Colonic mucosa (tissue), 4 donors: Measurements from ENCODE around the gene RFTN1. TPM values are rescaled to one million over a fixed set of nuclear protein-coding genes. Genes with fewer than 3 reads are reported as not detected.

ENCODE experiments used
- DNase-seq: peaks from one replicate; pipeline ENCODE4 v3.0.0-alpha.2; 2020
- H3K27ac ChIP-seq: fragments of 200-600 bp; one replicate; pipeline ENCODE4 v1.8.0; 2021
- H3K27me3 ChIP-seq: fragments of 200-600 bp; one replicate; pipeline ENCODE4 v1.8.0; 2021
- H3K36me3 ChIP-seq: fragments of 200-600 bp; one replicate; pipeline ENCODE4 v1.8.0; 2021
- H3K4me1 ChIP-seq: fragments of 200-600 bp; one replicate; pipeline ENCODE4 v1.8.0; 2021; ENCODE audit warnings: mild to moderate bottlenecking
- H3K4me3 ChIP-seq: fragments of 200-600 bp; one replicate; pipeline ENCODE4 v1.8.0; 2021
- H3K9ac ChIP-seq, 2 donors: one replicate each; pipeline ENCODE4 v1.7.0; 2013; ENCODE audit warnings: control low read depth in 2 of 2, low read depth in 2 of 2, low read length in 2 of 2
- H3K9me3 ChIP-seq: fragments of 200-600 bp; one replicate; pipeline ENCODE4 v1.8.0; 2021
- intact Hi-C: fragments of 100-400 bp; cut with DNase I; formaldehyde crosslinking; loops from one replicate; pipeline ENCODE4 v1.14.1; 2022
- total RNA-seq, 2 donors: library from RNA; stranded (reverse); fragmentation: NEBNext Ultra II Directional in 1 of 2; extraction: Animal tissue kit (Norgen Biotek cat#: 25700) in 1 of 2; gene quantifications; one replicate each; pipeline ENCODE4 v1.2.1, GENCODE V29; 2021
- TF ChIP-seq, protein P1 (sequence below): fragments of 200-600 bp; IDR thresholded peaks from one replicate; pipeline ENCODE4 v1.8.0; 2022; ENCODE audit warnings: antibody characterized with exemption, mild to moderate bottlenecking
- donor health status: healthy.
- donor health status: DM: no; HTN: no; CAD: no.
- donor health status: DM: no; HTN: no; CAD: no.

RFTN1 gene
- total RNA-seq, 2 donors from 2014 or later: 4.0 to 10.2 TPM

GRCh38 chr3:16508243-16508578 lies 5.3 kb downstream of the RFTN1 start:
- H3K27ac ChIP-seq: no peak overlapping the region
- H3K9me3 ChIP-seq: no peaks in the 10 kb centered on the region
- peaks cover 2% of the 10 kb centered on the region for H3K27me3 ChIP-seq
- intact Hi-C loops: no loop called here
- no peak overlapping the region for H3K9ac ChIP-seq
- DNase-seq: no peak
- no peaks in the 10 kb centered on the region for H3K4me1 ChIP-seq
- no peak overlapping the region for H3K4me3 ChIP-seq
- no peaks in the 10 kb centered on the region for H3K36me3 ChIP-seq
- TF ChIP-seq, protein P1, sequence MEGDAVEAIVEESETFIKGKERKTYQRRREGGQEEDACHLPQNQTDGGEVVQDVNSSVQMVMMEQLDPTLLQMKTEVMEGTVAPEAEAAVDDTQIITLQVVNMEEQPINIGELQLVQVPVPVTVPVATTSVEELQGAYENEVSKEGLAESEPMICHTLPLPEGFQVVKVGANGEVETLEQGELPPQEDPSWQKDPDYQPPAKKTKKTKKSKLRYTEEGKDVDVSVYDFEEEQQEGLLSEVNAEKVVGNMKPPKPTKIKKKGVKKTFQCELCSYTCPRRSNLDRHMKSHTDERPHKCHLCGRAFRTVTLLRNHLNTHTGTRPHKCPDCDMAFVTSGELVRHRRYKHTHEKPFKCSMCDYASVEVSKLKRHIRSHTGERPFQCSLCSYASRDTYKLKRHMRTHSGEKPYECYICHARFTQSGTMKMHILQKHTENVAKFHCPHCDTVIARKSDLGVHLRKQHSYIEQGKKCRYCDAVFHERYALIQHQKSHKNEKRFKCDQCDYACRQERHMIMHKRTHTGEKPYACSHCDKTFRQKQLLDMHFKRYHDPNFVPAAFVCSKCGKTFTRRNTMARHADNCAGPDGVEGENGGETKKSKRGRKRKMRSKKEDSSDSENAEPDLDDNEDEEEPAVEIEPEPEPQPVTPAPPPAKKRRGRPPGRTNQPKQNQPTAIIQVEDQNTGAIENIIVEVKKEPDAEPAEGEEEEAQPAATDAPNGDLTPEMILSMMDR: no peak

- H3K4me3 ChIP-seq: no peak overlapping the region
- H3K27me3 ChIP-seq: no peaks in the 10 kb centered on the region
- intact Hi-C loops: no loop called here
- no peak for DNase-seq
- no peaks in the 10 kb centered on the region for H3K9me3 ChIP-seq
- TF ChIP-seq, protein P1: no peak
- no peak overlapping the region for H3K9ac ChIP-seq
- no peak overlapping the region for H3K27ac ChIP-seq
- no peaks in the 10 kb centered on the region for H3K36me3 ChIP-seq
- H3K4me1 ChIP-seq: no peaks in the 10 kb centered on the region
Measured at GRCh38 chr3:16507578-16508242, 5.8 kb downstream of the RFTN1 start.

DNA sequence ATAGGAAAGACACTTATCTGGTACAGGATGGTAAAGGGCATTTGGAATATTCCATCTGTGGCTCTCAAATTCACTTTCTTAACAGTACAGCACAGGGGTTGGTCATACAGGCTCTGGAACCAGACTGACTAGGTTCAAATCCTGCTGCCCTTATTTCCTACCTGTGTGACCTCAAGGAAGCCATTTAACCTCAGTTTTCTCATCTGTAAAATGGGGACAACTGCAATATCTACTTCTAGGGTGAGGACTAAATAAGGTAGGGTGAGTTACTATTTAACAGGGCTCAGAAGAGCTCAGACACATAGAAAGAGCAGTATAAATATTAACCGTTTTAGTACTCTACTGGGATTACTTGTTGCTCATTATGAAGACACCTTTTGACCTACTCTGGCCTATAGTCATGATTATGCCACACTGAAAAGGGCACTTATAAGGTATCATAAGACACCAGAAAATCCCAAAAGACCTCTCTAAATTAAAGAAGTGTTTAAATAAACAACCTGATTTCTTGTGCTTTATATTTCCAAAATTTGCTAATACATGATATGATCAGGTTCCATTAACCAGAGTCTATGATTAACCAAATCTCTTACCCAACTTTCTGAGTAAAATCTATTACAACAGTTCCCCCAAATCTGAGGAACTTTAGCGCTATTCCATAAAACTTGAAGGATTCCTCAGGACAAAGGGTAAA lies 6.5 kb downstream of the RFTN1 start:
- Histone ChIP-seq H3K4me1 (no peaks in the 10 kb centered on the region), H3K27me3 (no peaks in the 10 kb centered on the region), H3K4me3 (no peak overlapping the region), H3K9me3 (no peaks in the 10 kb centered on the region), H3K36me3 (no peaks in the 10 kb centered on the region), H3K27ac (no peak overlapping the region), H3K9ac (no peak overlapping the region)
- no peak for DNase-seq
- intact Hi-C loops: no loop called here
- TF ChIP-seq, protein P1: no peak

DNA sequence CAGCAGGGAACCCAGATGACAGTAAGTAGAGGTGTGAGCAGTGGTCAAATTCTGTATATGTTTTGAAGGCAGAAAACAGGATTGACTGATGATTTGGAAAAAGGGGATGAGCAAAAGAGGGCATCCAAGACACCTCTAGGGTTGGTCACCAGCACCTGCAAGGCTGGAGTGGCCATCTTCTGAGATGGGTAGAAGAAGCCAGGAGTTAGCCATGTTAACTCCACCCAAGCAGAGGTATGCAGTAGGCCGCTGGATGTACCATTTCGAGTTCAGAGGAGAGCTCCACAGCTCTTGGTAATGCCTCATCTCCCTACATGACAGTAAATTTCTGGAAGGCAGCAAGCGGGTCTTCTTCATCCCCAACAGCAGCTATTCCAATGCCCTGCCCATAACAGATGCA lies 7.0 kb downstream of the RFTN1 start:
- Histone ChIP-seq H3K27ac (no peak overlapping the region), H3K4me1 (no peaks in the 10 kb centered on the region), H3K9me3 (no peaks in the 10 kb centered on the region), H3K36me3 (no peaks in the 10 kb centered on the region), H3K4me3 (no peak overlapping the region), H3K27me3 (no peaks in the 10 kb centered on the region), H3K9ac (no peak overlapping the region)
- intact Hi-C loops: no loop called here
- TF ChIP-seq, protein P1: no peak
- no peak for DNase-seq

- DNase-seq: no peak
- Histone ChIP-seq H3K36me3 (no peaks in the 10 kb centered on the region), H3K27ac (no peak overlapping the region), H3K27me3 (no peaks in the 10 kb centered on the region), H3K4me1 (no peaks in the 10 kb centered on the region), H3K4me3 (no peak overlapping the region), H3K9ac (no peak overlapping the region), H3K9me3 (no peaks in the 10 kb centered on the region)
- intact Hi-C loops: no loop called here
- TF ChIP-seq, protein P1: no peak
Measured at GRCh38 chr3:16504692-16505091, 8.8 kb downstream of the RFTN1 start.
